ENCODE measurements around the gene C6orf89. TPM values are rescaled to one million over a fixed set of nuclear protein-coding genes. Genes with fewer than 3 reads are reported as not detected.

The C6orf89 gene
- total and polyA plus RNA-seq, 2 of the 13 experiments (the other 11 are each of a cell fraction or from before 2014, with no cell fraction given) = 22.1 to 32.2 TPM

DNA sequence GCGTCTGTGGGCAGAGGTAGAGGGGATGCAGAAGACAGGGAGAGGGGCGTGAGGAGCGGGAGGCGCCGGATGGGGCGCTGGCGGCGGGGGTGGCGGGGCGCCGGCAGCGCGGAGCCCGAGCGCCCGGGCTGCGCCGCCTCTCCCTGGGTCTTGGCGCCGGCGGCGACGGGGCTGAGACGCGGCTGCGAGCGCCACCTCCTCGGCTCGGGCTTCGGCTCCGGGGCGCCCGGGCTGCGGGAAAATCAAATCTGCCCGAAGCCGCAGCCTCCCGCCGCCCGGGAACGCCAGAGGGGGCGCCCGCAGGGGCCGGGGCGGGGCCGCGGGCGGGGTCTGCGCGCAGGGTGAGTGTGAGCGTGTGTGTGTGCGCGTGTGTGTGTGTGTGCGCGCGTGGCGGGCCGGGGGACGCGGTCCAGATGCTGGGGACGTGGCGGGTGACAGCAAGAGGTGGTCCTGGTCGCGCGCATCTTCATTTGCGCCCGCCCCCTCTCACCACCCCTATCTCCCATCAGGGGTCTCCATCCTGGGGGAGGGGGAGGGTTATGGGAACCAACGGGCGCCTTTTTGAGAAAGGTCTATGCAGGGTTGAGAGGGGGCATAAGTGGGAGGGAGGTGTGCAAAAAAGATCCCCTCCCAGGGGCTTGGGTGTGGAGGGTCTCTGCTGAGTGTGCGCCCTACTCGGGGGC is 45.9 kb upstream of the C6orf89 start (continued):
- TF ChIP-seq MIER2 (CRISPR knock-in tag; IDR thresholded peaks at IDR 0.05) (no peak), ELF3 (CRISPR knock-in tag; IDR thresholded peaks at IDR 0.05) (no peak), SPEN (CRISPR knock-in tag; IDR thresholded peaks at IDR 0.05; ENCODE audit: low read depth) (0 out of 2 replicates have a peak, but pooled peaks have one; percentile 8), POLR2G (IDR thresholded peaks at IDR 0.05; ENCODE audit: low read depth, low read length) (no peak), SP2 (CRISPR knock-in tag; IDR thresholded peaks at IDR 0.05) (no peak), SALL1 (CRISPR knock-in tag; IDR thresholded peaks at IDR 0.05) (no peak; the same call in 1 of the 2 replicates), CENPT (CRISPR knock-in tag; IDR thresholded peaks at IDR 0.05; ENCODE audit: low read depth) (no peak), HES4 (CRISPR knock-in tag; IDR thresholded peaks at IDR 0.05; ENCODE audit: borderline replicate concordance) (no peak; the same call in 1 of the 2 replicates), BRD4 (CRISPR knock-in tag; IDR thresholded peaks at IDR 0.05) (no peak), GATA4 (IDR thresholded peaks at IDR 0.05; ENCODE audit: borderline replicate concordance, low read depth) (no peak), ZBTB7A (CRISPR knock-in tag; IDR thresholded peaks at IDR 0.05) (no peak), ZNF432 (CRISPR knock-in tag; IDR thresholded peaks at IDR 0.05; ENCODE audit: borderline replicate concordance) (no peak), ZNF558 (CRISPR knock-in tag; IDR thresholded peaks at IDR 0.05; ENCODE audit: borderline replicate concordance) (0 out of 2 replicates have a peak, but pooled peaks have one; percentile 56), IKZF4 (CRISPR knock-in tag; IDR thresholded peaks at IDR 0.05; ENCODE audit: borderline replicate concordance, low read depth, not compliant biosample characterization) (peak; percentile 54), ZMAT3 (CRISPR knock-in tag; conservative IDR thresholded peaks at IDR 0.05) (no peak), ZNF709 (CRISPR knock-in tag; IDR thresholded peaks at IDR 0.05) (no peak)
- TF ChIP-seq, protein P1, sequence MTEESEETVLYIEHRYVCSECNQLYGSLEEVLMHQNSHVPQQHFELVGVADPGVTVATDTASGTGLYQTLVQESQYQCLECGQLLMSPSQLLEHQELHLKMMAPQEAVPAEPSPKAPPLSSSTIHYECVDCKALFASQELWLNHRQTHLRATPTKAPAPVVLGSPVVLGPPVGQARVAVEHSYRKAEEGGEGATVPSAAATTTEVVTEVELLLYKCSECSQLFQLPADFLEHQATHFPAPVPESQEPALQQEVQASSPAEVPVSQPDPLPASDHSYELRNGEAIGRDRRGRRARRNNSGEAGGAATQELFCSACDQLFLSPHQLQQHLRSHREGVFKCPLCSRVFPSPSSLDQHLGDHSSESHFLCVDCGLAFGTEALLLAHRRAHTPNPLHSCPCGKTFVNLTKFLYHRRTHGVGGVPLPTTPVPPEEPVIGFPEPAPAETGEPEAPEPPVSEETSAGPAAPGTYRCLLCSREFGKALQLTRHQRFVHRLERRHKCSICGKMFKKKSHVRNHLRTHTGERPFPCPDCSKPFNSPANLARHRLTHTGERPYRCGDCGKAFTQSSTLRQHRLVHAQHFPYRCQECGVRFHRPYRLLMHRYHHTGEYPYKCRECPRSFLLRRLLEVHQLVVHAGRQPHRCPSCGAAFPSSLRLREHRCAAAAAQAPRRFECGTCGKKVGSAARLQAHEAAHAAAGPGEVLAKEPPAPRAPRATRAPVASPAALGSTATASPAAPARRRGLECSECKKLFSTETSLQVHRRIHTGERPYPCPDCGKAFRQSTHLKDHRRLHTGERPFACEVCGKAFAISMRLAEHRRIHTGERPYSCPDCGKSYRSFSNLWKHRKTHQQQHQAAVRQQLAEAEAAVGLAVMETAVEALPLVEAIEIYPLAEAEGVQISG (CRISPR knock-in tag; IDR thresholded peaks at IDR 0.05) = peak; percentile 19; the same call in 1 of the 2 replicates
- TF ChIP-seq, protein P2, sequence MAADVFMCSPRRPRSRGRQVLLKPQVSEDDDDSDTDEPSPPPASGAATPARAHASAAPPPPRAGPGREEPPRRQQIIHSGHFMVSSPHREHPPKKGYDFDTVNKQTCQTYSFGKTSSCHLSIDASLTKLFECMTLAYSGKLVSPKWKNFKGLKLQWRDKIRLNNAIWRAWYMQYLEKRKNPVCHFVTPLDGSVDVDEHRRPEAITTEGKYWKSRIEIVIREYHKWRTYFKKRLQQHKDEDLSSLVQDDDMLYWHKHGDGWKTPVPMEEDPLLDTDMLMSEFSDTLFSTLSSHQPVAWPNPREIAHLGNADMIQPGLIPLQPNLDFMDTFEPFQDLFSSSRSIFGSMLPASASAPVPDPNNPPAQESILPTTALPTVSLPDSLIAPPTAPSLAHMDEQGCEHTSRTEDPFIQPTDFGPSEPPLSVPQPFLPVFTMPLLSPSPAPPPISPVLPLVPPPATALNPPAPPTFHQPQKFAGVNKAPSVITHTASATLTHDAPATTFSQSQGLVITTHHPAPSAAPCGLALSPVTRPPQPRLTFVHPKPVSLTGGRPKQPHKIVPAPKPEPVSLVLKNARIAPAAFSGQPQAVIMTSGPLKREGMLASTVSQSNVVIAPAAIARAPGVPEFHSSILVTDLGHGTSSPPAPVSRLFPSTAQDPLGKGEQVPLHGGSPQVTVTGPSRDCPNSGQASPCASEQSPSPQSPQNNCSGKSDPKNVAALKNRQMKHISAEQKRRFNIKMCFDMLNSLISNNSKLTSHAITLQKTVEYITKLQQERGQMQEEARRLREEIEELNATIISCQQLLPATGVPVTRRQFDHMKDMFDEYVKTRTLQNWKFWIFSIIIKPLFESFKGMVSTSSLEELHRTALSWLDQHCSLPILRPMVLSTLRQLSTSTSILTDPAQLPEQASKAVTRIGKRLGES (CRISPR knock-in tag; IDR thresholded peaks at IDR 0.05; ENCODE audit: borderline replicate concordance) = no peak
- TF ChIP-seq, protein P3, sequence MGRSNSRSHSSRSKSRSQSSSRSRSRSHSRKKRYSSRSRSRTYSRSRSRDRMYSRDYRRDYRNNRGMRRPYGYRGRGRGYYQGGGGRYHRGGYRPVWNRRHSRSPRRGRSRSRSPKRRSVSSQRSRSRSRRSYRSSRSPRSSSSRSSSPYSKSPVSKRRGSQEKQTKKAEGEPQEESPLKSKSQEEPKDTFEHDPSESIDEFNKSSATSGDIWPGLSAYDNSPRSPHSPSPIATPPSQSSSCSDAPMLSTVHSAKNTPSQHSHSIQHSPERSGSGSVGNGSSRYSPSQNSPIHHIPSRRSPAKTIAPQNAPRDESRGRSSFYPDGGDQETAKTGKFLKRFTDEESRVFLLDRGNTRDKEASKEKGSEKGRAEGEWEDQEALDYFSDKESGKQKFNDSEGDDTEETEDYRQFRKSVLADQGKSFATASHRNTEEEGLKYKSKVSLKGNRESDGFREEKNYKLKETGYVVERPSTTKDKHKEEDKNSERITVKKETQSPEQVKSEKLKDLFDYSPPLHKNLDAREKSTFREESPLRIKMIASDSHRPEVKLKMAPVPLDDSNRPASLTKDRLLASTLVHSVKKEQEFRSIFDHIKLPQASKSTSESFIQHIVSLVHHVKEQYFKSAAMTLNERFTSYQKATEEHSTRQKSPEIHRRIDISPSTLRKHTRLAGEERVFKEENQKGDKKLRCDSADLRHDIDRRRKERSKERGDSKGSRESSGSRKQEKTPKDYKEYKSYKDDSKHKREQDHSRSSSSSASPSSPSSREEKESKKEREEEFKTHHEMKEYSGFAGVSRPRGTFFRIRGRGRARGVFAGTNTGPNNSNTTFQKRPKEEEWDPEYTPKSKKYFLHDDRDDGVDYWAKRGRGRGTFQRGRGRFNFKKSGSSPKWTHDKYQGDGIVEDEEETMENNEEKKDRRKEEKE (IDR thresholded peaks at IDR 0.05) = no peak
- TF ChIP-seq, protein P4, sequence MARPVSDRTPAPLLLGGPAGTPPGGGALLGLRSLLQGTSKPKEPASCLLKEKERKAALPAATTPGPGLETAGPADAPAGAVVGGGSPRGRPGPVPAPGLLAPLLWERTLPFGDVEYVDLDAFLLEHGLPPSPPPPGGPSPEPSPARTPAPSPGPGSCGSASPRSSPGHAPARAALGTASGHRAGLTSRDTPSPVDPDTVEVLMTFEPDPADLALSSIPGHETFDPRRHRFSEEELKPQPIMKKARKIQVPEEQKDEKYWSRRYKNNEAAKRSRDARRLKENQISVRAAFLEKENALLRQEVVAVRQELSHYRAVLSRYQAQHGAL (CRISPR knock-in tag; IDR thresholded peaks at IDR 0.05; ENCODE audit: not compliant biosample characterization) = no peak

All from HepG2 (cell line).